GM20431 (cell line): ENCODE data around the gene ING4.

Experiments used
- in situ Hi-C: fragments of 300-500 bp; cut with MseI, MboI; formaldehyde crosslinking; loops from one replicate; pipeline ENCODE4 v1.15.0; 2020; ENCODE audit warnings: low sequenced_read_pairs; ENCODE audit not compliant: unreplicated experiment

Gene ING4

DNA sequence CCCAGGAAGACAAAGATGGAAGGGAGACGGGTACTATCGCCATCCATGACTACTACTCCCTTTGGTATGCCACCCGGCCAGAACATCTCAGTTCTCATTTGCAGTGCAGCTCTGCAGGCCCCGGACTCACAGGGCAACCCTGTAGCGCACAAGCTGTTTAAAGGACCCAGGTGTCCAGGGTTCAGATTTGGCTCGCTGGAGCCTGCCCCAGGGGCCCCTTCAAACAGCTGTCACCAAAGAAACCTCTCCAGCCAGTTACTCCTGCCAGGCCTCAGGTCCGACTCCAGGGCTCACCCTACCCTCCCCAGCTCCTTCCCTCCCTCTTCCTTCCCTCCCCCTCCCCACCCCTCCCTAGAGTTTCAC, 50.3 kb downstream of the ING4 start:
- in situ Hi-C loops: no loop called here

DNA sequence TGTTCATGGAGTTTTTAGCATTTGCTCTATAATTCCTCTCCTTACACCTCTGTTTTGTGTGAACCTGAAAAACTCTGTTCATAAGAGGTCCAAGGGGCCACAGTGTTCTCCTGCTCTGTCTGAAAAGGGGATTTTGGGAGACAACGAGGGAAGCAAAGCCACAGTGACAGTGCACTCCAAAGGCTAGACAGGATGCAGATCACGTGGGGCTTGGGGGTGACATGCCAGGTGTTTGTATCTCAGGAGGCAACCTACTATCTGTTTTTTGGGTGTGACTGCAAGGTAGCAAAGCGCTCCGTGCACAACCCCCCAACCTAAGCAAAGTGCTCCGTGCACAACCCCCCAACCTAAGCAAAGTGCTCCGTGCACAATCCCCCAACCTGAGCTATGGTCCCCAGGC, 50.7 kb downstream of the ING4 start:
- in situ Hi-C loops: no loop called here

DNA sequence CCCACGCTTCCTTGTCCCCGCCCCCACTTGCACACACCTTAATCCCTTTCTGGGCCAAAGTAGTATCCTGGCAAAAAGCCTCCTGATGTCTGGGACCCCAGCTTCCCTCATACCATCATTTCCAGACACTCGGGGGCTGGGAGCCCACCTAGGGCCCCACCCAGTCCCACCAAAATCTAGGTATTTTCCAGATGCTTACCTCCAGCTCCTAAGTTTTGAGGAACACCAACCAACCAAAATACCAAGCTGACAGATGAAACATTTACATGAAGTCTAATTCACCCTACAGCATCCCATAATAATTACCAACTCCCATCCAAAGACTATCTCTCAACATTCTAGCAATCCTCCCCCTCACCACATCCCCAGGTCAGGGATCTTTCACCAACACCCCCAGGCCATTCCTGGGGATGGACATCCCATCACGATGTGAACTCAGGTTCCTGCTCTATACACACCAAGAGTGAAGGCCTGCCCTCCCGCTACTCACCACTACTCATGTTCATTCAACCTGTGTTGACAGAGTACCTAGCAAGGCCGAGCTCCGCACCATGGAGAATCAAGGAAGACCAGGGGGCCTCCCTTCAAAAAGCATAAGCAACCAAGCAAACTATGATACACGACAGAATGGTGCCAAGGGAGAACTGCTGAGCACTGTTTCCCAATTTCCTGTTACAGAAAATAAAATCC, 54.2 kb downstream of the ING4 start:
- in situ Hi-C loops: no loop called here

DNA sequence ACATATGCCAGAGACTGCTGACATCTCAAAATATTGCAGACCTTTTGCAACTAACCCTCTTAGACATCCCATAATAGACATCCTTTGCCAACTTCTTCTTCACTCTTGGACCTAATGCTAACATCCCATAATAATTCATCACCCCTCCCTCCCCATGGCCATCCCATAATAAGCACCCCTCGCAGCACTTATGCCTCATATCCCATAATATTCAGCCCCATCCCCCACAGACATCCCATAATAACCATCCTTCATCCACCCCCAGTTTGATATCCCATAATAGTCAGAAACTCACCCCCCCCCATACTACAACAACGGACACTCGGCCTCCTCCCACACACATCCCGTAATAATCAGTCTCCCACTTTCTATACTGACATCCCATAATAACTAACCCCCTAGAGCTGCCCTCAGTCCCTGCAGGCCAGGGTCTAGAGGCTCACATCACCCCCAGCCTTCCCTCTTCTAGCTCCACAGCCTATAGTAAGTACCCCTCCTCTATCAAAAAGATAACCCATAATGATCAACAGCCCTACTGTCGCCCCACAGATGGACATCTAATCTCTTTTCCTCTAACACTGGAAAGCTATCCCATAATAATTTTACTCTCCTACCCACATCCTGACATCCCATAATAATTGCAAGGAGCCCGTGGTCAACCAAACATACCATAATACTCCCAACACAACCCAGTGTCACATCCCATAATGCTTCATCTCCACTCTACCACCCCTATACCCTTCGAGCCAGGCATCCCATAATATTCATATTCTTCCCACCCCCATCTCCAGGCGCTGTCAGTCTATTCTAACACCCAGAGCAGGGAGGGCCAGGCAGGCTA, 54.9 kb downstream of the ING4 start:
- in situ Hi-C loops: no loop called here

DNA sequence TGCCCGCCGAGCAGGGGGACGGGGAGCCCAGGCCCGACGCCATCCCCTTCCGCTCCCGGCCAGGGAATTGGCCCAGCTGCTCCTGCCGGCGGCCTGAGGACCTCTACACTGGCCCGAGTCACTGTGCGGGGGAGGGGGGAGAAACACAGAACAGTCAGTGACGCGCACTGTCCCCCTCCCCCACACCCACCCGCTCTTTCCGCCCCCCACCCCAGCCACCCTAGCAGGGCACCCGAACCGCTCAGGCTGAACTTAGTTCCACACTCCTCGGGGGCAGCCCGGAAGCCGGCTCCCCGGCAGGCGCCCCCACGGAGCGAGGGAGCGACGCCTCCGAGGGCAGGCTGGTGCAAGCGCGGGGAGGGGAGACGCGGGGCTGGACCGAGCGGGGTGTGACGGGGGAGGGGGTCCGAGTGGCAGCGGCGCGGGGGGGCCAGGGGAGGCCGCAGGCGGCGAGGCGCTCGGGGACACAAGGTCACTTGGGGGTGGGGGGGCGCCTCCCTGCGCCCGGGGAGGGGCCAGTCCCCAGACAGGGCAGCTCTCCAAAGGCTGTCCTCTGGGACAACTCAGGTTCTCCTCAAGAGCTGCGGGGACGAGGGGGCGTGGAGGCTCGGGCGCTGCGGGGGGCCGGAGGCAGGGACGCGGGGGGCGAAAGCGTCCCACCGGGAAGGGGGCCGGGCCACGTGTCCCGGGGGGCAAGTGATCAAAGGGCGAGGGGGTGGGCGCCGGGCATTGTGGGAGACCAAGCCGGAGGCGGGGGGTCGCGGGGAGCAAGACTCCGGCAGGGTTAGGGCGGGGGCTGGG, 56.4 kb downstream of the ING4 start:
- in situ Hi-C loops: no loop called here

DNA sequence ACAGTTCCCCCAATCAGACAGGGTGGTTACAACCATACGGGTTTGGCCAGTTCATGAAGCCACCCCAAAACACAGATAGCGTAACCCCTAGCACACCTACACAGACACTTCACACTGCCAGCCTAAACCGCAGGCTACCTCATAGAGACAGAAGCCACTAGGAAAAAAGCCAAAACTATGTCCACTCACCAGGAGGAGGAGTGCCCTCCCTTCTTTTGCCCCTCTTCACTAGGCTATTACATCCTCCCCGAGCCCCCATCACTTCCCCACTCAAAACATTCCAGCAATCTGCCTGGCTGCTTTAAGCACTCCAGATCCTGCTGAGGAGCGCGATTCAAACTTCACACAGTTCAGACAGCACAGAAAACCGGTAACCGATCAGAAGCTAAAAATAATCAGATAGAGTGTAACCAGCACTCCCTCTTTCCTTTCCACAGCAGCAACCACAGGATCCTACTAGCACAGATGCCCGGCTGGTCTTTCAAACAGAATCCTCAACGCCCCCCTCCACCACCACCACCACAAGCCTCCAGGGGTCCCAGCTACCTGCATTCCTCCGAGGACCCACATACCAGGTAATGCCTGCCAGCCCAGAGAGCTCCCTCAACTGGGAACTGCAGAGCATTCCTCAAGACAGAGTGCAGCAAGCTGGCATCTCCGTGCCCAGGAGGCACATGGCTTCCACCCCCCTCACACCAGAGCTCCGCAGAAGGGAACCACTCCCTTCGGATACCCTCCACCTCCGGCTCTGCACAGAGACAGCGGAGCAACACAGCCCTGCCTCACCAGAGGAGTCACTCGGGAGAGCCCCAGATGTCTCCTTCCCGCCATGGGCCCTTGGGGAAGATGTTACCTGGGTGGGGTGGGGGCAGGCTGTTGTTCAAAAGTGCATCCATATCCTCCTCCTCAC, 57.2 kb downstream of the ING4 start:
- in situ Hi-C loops: no loop called here

DNA sequence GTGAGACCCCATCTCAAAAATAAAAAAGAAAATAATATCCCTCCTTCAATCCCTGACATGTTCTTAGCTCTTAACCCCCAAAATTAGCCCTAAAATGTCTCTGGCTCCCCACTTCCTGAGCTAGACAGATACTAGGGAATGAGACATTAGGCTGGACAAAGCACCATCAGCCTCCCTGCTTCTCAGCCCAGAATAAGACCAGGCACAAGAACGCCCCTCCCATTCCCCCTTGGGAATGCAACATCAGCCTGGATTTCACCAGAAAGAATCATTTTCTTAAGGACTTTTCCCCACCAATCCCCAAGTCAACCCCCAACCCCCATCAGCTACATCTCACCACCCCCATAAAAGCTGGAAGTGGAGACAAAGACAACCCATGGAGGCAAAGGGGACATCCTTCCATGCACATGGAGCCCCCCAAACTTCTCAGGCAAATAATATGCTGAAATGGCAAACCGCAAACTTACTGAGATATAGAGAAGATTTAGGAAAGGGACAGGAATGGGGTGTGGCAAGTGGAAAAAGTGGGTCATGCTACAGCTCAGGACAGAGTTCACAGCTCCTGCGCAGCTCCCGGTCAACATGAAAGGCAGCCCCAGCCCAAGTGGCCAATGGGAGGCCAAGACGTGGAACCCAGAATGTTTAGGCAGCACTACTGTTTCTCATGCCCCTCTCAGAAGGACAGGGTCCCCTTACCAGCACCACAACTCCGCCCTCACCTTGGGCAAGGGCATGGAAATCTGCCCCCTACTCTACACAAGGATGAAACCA, 58.5 kb downstream of the ING4 start:
- in situ Hi-C loops: no loop called here

DNA sequence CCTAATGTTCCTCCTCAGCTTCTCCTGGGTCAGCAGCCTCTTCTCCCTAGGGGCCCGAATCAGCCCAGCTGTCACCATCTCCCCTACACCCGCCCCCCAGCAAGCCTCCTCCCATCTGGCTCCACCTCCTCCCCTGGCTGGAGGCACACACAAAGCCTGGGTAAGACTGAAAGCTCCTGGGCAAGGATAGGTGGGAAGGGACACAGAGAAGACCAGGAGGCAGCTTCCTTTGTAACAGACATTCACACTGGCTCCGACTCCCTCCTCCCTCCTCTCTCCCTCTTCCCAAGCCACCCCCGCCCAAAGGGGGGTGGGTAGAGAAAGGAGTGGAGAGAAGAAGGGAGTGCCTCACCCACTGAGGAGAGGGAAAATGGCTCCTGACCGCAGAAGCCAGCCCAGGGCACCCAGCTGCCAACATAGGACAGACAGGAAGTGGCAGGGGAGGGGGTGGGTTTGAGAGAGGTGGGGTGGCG, 59.8 kb downstream of the ING4 start:
- in situ Hi-C loops: no loop called here

DNA sequence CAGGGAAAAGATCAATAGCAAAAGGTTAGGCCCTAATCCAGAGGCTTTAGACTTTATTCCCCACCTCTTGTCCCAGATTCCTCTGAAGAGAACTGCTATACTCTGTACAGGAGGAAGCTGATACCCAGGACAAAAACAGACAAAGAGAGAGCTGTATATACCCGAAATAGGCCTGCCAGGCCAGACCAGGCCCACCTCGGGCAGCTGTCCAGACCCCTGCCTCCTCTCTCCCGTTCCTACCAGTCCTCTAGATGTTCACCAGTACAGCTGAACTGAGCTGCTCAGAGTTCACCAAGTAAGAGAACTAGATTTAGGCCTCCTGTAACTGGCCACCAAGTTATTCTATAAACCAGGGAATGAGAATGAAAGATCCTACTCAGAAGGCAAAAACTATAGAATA, 60.4 kb downstream of the ING4 start:
- in situ Hi-C loops: no loop called here
